ENCODE measurements around the gene MT1M. TPM values are rescaled to one million over a fixed set of nuclear protein-coding genes. Genes with fewer than 3 reads are reported as not detected.

MT1M gene
- total and polyA plus RNA-seq, 2 of the 8 experiments (the other 6 are each of a cell fraction or from before 2014, with no cell fraction given) = 2.1 TPM; not detected in 1

- TF ChIP-seq CTCF (IDR thresholded peaks at IDR 0.05; ENCODE audit: control extremely low read depth in 1 of 3, insufficient read depth in 1 of 3, low read depth in 1 of 3, low read length in 3 of 3) (no peak), CHD1 (IDR thresholded peaks at IDR 0.05; ENCODE audit: low read depth, low read length) (no peak), CBX8 (IDR thresholded peaks at IDR 0.05; ENCODE audit: borderline replicate concordance, low read depth, low read length) (no peak; the same call in 1 of the 2 replicates), ATF3 (IDR thresholded peaks at IDR 0.05; ENCODE audit: insufficient read depth, low read depth, low read length) (no peak), RFX5 (IDR thresholded peaks at IDR 0.05; ENCODE audit: borderline replicate concordance, low read depth, low read length) (no peak), TAF1 (IDR thresholded peaks at IDR 0.05; ENCODE audit: low read depth, low read length) (no peak), HDAC2 (IDR thresholded peaks at IDR 0.05; ENCODE audit: borderline replicate concordance in 1 of 2, low read depth in 2 of 2, low read length in 2 of 2) (no peak), PHF8 (conservative IDR thresholded peaks at IDR 0.05; ENCODE audit: low read depth, low read length) (no peak), RBBP5 (IDR thresholded peaks at IDR 0.05; ENCODE audit: borderline replicate concordance, low read depth, low read length) (no peak), POLR2A (IDR thresholded peaks at IDR 0.05; ENCODE audit: control extremely low read depth in 1 of 2, low read depth in 2 of 2, low read length in 2 of 2) (no peak), SP1 (IDR thresholded peaks at IDR 0.05; ENCODE audit: low read depth, low read length) (no peak), SUZ12 (IDR thresholded peaks at IDR 0.05; ENCODE audit: low read length) (peak; percentile 99), HDAC6 (IDR thresholded peaks at IDR 0.05; ENCODE audit: low read depth, low read length) (no peak), SRF (IDR thresholded peaks at IDR 0.05; ENCODE audit: low read depth, low read length) (no peak), RNF2 (IDR thresholded peaks at IDR 0.05; ENCODE audit: borderline replicate concordance, low read depth, low read length, missing control alignments, poor library complexity, severe bottlenecking) (peak; percentile 97), NANOG (IDR thresholded peaks at IDR 0.05; ENCODE audit: insufficient read depth, low read depth, low read length, poor library complexity, severe bottlenecking) (no peak), KDM4A (IDR thresholded peaks at IDR 0.05; ENCODE audit: low read depth, low read length, severe bottlenecking) (peak; percentile 72), RXRA (IDR thresholded peaks at IDR 0.05; ENCODE audit: insufficient read depth, low read depth, low read length) (no peak), CTBP2 (IDR thresholded peaks at IDR 0.05; ENCODE audit: borderline replicate concordance, insufficient read depth, insufficient read length, low read length) (peak; percentile 75)
These were observed 5.6 kb downstream of the MT1M start, which contains the start of gene MT1A (continued) for GRCh38 chr16:56637814-56638750.

Measured in H1 (cell line).